NCI-H187 treated with DMSO at 0.1 percent for 48 hours (cell line): ENCODE data around the gene RYR1.
A peak's percentile ranks its signal among the peaks of the same experiment; 100 is the strongest.

Source experiments
- DNase-seq: peaks from one replicate; lab custom pipeline; 2025; lab: John Stamatoyannopoulos, UW

RYR1 gene

DNA sequence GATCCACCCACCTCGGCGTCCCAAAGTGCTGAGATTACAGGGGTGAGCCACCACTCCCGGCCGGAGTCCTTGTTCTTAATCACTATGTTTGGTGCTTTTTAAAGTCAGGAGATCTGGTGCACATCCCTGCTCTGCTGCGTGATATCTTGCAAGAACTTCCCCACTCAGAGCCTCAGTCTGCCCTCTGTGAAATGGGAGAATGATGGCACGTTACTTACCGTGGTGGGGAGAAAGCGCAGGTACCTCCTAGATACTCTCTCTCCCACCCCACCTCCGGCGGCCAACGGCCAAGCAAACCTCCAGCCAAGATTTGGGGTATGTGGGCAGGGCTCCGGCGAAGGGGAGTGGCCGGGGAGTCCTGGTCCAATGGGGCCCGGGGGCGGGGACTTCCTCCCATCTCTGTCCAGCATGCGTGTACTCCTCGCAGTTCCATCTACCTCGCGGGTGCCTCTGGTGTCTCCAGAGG is at the start of gene RYR1:
Gene RYR1 (plus strand): TSS at position 424 of the 466 bp plus-strand sequence. CDS start 139 bp downstream, outside the sequence.
- no peak for DNase-seq

DNA sequence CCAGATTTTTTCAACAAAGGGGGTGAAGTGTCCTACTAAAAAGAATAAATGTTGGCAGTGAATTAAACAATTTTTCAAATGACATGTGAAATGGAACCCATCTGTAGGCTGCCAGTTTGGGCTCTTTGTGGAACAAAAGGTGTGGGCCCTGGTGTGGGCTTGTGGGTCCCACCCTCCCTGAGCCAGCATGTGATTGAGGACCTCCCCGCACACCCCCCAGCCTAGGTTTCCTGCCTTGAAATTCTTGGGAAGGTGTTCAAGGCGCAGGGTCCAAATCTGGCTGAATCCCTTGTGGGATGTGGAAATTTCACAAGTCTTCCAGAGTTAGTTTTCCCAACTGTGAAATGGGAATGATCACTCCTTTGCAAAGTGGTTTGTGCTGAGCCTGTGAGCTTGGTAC is 49.7 kb upstream of the RYR1 start:
- no peak for DNase-seq

GRCh38 chr19:38384209-38385027 is 49.1 kb upstream of the RYR1 start:
- no peak for DNase-seq

- no peak for DNase-seq
Observed at GRCh38 chr19:38385057-38385803, 48.3 kb upstream of the RYR1 start.

GRCh38 chr19:38385804-38386257 is 47.7 kb upstream of the RYR1 start:
- no peak for DNase-seq

DNA sequence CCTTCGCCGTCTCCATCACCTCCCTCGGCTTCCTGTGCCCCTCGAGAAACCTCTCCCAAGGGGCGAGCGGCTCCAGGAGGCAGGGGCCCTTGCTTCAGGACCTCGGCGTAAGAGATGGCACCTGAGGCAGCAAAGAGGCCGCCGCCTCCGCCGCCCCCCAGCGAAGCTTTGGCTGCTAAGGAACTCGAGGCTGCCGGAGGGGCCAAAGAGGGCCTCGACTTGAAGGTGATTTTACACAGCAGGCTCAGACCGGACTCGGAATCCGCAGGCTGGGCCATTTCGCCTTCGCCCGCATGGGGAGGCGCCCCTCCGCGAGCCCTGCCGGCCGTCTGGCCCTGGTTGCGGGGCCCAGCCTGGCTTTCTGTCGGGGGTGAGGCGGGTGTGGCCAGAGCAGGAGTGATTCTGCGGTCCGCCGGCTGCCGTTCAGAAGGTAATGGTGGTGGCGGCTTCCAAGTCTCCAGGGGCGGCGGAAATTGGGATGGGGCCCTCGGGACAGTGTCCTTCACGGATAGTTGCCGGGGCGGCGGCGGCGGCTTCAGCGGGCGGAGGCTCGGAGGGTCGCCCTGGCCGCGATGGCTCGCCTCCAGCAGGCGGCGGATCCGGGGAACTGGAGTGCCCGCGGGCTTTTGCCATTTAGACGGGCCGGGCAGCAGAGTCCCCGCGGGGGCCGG is 47.1 kb upstream of the RYR1 start:
- DNase-seq: no peak

GRCh38 chr19:38386971-38387549 is 46.4 kb upstream of the RYR1 start:
- DNase-seq: no peak

DNA sequence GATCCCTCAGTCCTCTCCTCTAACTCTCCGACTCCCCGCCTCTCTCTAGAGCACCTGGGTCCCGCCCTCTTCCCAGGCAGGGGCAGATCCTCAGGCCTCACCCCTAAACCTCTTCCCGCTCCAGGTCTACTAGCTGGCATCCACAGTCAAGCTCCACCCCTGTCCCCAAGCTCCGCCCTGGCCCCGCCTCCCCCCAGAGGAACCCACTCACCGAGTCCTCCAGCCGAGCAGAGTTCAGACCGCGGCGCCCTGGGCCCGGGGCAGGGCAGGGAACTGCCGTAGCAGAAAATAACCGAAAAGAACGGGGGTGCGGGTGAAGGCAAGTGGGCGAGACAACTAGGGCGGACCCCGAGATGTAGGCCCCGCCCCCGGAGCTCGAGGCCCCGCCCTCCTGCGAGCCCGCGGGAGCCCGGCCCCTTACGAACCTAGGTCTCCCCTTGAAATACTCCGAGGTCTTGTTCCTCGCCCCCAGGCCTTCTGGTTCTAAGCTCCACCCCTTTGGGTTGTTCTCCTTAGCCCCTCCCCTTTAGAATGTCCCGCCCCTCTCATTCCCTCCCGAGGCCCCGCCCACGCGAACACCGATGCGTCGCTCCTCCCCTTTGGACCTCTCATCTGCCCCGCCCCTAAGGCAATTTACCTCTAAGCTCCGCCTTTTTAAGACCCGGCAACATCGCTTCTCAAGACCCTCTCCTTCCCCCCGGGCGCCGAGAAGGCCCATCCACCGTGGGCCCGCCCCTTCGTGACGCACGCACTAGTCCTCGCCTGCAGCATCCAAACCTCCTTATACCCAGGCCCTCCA is 45.7 kb upstream of the RYR1 start, which contains the start of gene GGN:
Gene GGN (minus strand): TSS at position 485 of the 799 bp plus-strand sequence. CDS start 773 bp downstream, outside the sequence.
- DNase-seq: peak; percentile 88

GRCh38 chr19:38388349-38389100 is 45.0 kb upstream of the RYR1 start, which contains the start of gene SPRED3:
Gene SPRED3, plus strand, starts transcription at chr19:38388697. Its CDS starts 1,606 bp downstream, at chr19:38390303.
- no peak for DNase-seq

GRCh38 chr19:38389101-38389925 is 44.2 kb upstream of the RYR1 start:
- DNase-seq: no peak

DNA sequence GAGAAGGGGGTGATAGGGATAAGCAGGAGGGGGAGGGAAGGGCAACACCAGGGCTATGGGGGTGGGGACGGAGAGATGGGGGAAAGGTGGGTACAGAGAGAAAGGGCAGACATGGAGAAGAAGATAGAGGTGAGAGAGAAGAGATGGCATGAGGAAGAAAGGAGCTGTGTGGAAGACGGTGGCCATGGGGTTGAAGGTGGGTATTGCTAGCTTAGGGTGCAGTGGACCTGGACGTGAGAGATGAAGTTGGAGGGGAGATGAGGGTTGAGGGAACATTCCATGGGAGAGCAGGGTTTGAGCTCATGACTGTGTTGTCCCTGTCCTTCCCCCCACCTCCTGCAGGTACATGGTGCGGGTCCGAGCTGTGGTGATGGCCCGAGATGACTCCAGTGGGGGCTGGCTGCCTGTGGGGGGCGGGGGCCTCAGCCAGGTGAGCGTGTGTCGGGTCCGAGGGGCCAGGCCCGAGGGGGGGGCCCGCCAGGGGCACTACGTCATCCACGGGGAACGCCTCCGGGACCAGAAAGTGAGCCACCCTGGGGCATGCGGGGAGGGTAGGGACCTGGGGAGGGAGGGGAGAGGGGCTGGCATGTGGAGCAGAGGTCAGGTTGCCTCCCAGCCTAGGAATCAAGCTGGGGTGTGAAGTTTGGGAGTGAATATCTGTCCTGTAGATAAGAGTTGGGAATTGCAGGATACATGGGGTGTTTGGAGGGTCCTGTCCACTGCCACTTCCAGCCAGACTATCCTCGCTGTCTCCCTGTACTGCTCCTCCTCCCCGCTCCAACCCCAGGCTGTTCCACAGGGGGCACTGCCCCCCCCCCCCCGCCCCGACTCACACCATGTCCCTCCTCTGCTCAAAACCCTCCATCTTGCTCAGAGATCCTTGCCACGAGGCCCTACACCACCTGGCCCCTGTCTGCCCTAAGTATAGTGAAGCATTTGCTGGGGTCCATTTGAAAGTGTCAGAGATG is 43.2 kb upstream of the RYR1 start:
- no peak for DNase-seq

- no peak for DNase-seq
Observed at GRCh38 chr19:38391911-38392464, 41.5 kb upstream of the RYR1 start.

DNA sequence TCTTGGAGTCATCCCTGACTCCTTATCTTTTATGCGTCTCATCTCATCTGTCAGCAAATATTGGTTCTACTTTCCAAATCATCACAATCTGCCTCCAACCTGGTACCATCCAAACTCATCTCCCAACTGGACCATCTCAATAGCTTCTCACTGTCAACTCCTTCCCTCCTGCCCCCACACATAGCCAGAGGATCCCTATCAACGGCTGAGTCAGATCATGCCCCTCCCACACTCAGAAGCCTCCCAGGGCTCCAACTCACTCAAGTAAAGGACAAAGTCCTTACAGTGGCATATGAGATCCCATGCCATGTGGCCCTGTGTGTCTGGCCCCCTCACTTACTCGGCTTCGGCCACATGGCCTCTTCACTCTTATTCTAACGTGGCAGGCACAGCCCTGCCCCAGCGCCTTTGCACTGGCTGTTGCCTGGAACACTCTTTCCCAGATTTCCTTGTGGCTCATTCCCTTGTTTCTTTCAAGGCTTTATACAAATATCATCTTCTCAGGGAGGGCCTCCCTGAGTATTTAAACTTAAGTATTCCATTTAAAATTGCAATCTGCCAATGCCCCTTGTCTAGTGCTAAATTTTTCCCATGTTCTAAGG is 40.7 kb upstream of the RYR1 start:
- no peak for DNase-seq

DNA sequence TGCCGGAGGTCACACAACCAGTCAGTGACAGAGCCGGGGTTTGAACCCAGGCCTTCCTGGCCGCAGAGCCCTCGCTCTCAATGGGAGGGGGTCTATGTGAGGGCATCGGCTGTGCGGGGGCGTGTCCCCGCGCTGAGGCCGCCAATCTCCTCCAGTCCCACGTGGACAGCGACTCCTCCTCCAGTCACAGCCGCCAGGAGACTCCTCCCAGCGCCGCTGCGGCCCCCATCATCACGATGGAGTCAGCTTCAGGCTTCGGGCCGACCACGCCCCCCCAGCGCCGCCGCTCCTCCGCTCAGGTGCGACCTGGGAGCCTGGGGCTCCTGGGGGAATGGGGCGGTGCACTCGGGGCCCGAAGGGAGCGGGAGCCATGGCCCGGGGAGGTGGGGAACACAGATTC is 39.0 kb upstream of the RYR1 start:
- no peak for DNase-seq

DNA sequence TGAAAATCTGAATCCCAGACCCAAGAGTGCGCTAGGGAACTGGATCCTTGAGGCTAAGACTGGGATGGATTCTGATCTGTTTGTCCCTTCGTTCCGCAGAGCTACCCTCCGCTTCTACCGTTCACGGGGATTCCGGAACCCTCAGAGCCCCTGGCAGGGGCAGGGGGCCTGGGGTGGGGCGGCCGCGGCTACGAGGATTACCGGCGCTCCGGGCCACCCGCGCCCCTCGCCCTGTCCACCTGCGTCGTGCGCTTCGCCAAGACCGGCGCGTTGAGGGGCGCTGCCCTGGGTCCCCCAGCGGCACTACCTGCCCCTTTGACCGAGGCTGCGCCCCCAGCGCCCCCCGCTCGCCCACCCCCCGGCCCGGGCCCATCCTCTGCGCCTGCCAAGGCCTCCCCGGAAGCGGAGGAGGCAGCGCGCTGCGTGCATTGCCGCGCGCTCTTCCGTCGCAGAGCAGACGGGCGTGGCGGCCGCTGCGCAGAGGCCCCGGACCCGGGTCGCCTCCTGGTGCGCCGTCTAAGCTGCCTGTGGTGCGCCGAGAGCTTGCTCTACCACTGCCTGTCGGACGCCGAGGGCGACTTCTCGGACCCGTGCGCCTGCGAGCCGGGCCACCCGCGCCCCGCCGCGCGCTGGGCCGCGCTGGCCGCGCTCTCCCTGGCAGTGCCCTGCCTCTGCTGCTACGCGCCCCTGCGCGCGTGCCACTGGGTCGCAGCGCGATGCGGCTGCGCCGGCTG is 37.9 kb upstream of the RYR1 start:
- DNase-seq: no peak

DNA sequence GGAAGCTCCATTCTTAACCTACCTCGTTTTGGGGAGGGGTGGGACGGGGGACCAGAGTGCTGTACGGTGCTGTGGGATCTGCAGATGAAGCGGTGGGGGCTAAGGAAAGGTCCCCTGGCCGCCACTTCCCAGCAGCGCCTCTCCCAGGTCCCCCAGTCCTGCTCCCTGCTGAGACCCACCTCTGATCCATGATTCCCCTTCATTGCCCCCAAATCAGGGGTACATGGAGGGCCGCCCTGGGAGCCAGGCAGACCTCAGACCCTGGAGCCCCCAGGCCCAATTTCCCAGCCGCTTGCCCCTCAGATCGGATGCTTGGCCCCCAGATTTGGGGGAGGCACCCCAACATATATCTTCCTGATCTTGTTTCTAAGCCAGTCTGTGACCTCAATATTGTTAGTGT is 34.4 kb upstream of the RYR1 start:
- DNase-seq: no peak

- DNase-seq: no peak
Observed at GRCh38 chr19:38399537-38399936, 34.0 kb upstream of the RYR1 start.
